K562 (cell line): ENCODE data around the gene ADD1. TPM values are rescaled to one million over a fixed set of nuclear protein-coding genes. Genes with fewer than 3 reads are reported as not detected.

Experiments used
- CHCHD3 ChIP-seq: fragments of 250-450 bp; sonication (Bioruptor Pico); IDR thresholded peaks from 2 replicates; pipeline ENCODE4 v2.1.2; 2022; ENCODE audit warnings: mild to moderate bottlenecking
- CXXC5 ChIP-seq: fragments of 250-450 bp; sonication (Bioruptor Pico); IDR thresholded peaks from 2 replicates; pipeline ENCODE4 v1.8.0; 2022; ENCODE audit warnings: inconsistent platforms, mild to moderate bottlenecking, moderate library complexity
- FOXA3 ChIP-seq, 2 experiments: fragments of 450-650 bp in 1 of 2; sonication (generic) in 1 of 2; formaldehyde crosslinking; IDR thresholded peaks in 1 of 2; conservative IDR thresholded peaks in 1 of 2; 2 replicates each; pipeline versions ENCODE4 v1.4.0 to v1.8.0; 2020 to 2022; ENCODE audit warnings: mild to moderate bottlenecking in 2 of 2, missing genetic modification reagents in 1 of 2
- FOXJ3 ChIP-seq: sonication (generic); formaldehyde crosslinking; IDR thresholded peaks from 2 replicates; pipeline ENCODE4 v1.4.0; 2020; ENCODE audit warnings: mild to moderate bottlenecking, missing genetic modification reagents
- FOXK2 ChIP-seq, 2 experiments: fragments of 450-650 bp; IDR thresholded peaks in 1 of 2; conservative IDR thresholded peaks in 1 of 2; 2 replicates each; pipeline ENCODE4 v1.6.1; 2016; ENCODE audit warnings: low read depth in 2 of 2, mild to moderate bottlenecking in 1 of 2
- GTF2F1 ChIP-seq: IDR thresholded peaks from 2 replicates; pipeline ENCODE4 v1.6.1; 2011; ENCODE audit warnings: low read depth, low read length, improper control_type of control experiment
- HDAC1 ChIP-seq, 2 experiments: fragments of 450-650 bp; IDR thresholded peaks; 2 replicates each; pipeline ENCODE4 v1.6.1; 2016 to 2017; ENCODE audit warnings: inconsistent platforms in 1 of 2, mild to moderate bottlenecking in 1 of 2, moderate library complexity in 1 of 2
- HEY1 ChIP-seq: fragments of 250-450 bp; sonication (Bioruptor Pico); IDR thresholded peaks from 2 replicates; pipeline ENCODE4 v1.5.0; 2020; ENCODE audit warnings: mild to moderate bottlenecking, moderate library complexity, borderline replicate concordance
- HLTF ChIP-seq: fragments of 450-650 bp; IDR thresholded peaks from 2 replicates; pipeline ENCODE4 v1.6.1; 2016
- JUNB ChIP-seq: fragments of 450-650 bp; formaldehyde crosslinking; conservative IDR thresholded peaks from 2 replicates; pipeline ENCODE4 v1.4.0; 2020; ENCODE audit warnings: mild to moderate bottlenecking
- KLF6 ChIP-seq: fragments of 250-450 bp; sonication (Bioruptor Pico); IDR thresholded peaks from 2 replicates; pipeline ENCODE4 v1.4.0; 2020; ENCODE audit warnings: mild to moderate bottlenecking, moderate library complexity, borderline replicate concordance
- LARP7 ChIP-seq: fragments of 450-650 bp; IDR thresholded peaks from 2 replicates; pipeline ENCODE4 v1.6.1; 2016
- PTTG1 ChIP-seq: fragments of 450-650 bp; IDR thresholded peaks from 2 replicates; pipeline ENCODE4 v1.6.1; 2016; ENCODE audit warnings: low read depth, mild to moderate bottlenecking, missing genetic modification characterization, missing compliant biosample characterization
- SP1 ChIP-seq: sonication (generic); formaldehyde crosslinking; IDR thresholded peaks from 2 replicates; pipeline ENCODE4 v1.8.1; 2022; ENCODE audit warnings: mild to moderate bottlenecking, missing genetic modification reagents
- SRSF1 ChIP-seq: fragments of 200-400 bp; formaldehyde crosslinking; IDR thresholded peaks from 2 replicates; pipeline ENCODE4 v1.6.1; 2017; ENCODE audit warnings: mild to moderate bottlenecking, low read depth, low read length, moderate library complexity
- STAG1 ChIP-seq: sonication (generic); formaldehyde crosslinking; IDR thresholded peaks from 2 replicates; pipeline ENCODE4 v1.5.0; 2020; ENCODE audit warnings: missing genetic modification reagents, borderline replicate concordance
- ZNF316 ChIP-seq: fragments of 450-650 bp; IDR thresholded peaks from 2 replicates; pipeline ENCODE4 v1.6.1; 2016
- polyA plus RNA-seq, 8 experiments: library from polyadenylated mRNA; depleted of rRNA in 4 of 8; stranded (reverse) in 5 of 8; unstranded in 3 of 8; fragments of >200 nt; fragmentation: Nextera tagmentation in 2 of 8; fragmentation: Illumina TruSeq in 1 of 8; extraction: Ambion mirVana in 2 of 8; extraction: Trizol in 1 of 8; gene quantifications; 2 replicates each; pipeline versions ENCODE4 v1.2.1 to v1.2.3, GENCODE V29; 2011 to 2014; ENCODE audit warnings: inconsistent platforms in 1 of 8, missing spikeins in 1 of 8
- total RNA-seq, 7 experiments: library from RNA; depleted of rRNA in 6 of 7; stranded (reverse); fragments of >200 nt in 6 of 7; fragmentation: Illumina TruSeq in 2 of 7; extraction: Trizol in 2 of 7; gene quantifications; 2 replicates each; pipeline versions ENCODE4 v1.2.1 to v1.2.3, GENCODE V29; 2011 to 2021; ENCODE audit warnings: low replicate concordance in 1 of 7
- TF ChIP-seq, protein P1 (sequence below): sonication (generic); formaldehyde crosslinking; IDR thresholded peaks from 2 replicates; pipeline ENCODE4 v1.8.1; 2023; ENCODE audit warnings: mild to moderate bottlenecking, missing genetic modification reagents, moderate library complexity
- TF ChIP-seq, protein P2 (sequence below): fragments of 250-450 bp; sonication (Bioruptor Pico); IDR thresholded peaks from 2 replicates; pipeline ENCODE4 v1.6.1; 2021; ENCODE audit warnings: mild to moderate bottlenecking
- TF ChIP-seq, protein P3 (sequence below), 2 experiments: fragments of 250-450 bp in 1 of 2; fragments of 450-650 bp in 1 of 2; sonication (Bioruptor Pico) in 1 of 2; IDR thresholded peaks; 2 replicates each; pipeline versions ENCODE4 v1.6.1 to v1.8.0; 2016 to 2021; ENCODE audit warnings: mild to moderate bottlenecking in 2 of 2, moderate library complexity in 2 of 2, missing compliant biosample characterization in 1 of 2, missing genetic modification characterization in 1 of 2
- TF ChIP-seq, protein P4 (sequence below): sonication (generic); formaldehyde crosslinking; IDR thresholded peaks from 2 replicates; pipeline ENCODE4 v1.8.0; 2022; ENCODE audit warnings: mild to moderate bottlenecking, missing genetic modification reagents
- TF ChIP-seq, protein P5 (sequence below): fragments of 450-650 bp; formaldehyde crosslinking; conservative IDR thresholded peaks from 2 replicates; pipeline ENCODE4 v1.4.0; 2022; ENCODE audit warnings: mild to moderate bottlenecking, missing genetic modification characterization

The ADD1 gene
- total and polyA plus RNA-seq, 9 of the 15 experiments (the other 6 are each of a cell fraction or from before 2014, with no cell fraction given) = 17.5 to 153 (median 74.0) TPM

DNA sequence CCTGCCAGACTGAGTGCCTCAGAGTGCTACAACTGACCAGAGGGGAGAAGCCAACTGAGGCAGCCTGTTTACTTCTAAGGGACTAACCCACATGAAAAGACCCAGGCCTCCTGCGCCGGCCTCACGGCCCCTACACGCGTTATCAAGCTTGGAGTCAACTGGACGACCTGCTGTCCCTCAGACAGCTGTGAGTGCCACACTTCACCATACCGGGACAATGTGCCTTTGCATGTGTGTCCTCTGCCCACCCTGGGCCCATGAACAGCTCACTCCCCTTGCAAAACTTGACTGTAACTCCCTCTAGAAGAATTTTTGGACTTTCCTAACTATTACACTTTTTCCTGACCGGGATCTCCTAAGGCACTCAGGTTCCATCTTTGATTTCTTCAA lies 117.8 kb downstream of the ADD1 start (continued):
- TF ChIP-seq SRSF1 (no peak), PTTG1 (tag) (no peak), STAG1 (no peak), HEY1 (CRISPR knock-in tag) (no peak), HDAC1 (IDR thresholded peaks at IDR 0.05) (peak in 1 of 2 experiments; percentile 40; a peak in 1 of 4 replicates), FOXJ3 (CRISPR knock-in tag) (no peak), LARP7 (no peak), GTF2F1 (no peak), JUNB (CRISPR knock-in tag) (no peak), SP1 (CRISPR knock-in tag) (no peak), KLF6 (CRISPR knock-in tag) (no peak), FOXK2 (conservative IDR thresholded peaks at IDR 0.05 in 1 of 2, IDR thresholded peaks at IDR 0.05 in 1 of 2; ENCODE audit: low read depth in 2 of 2) (no peak; a peak in 1 of 4 replicates), FOXA3 (CRISPR knock-in tag; conservative IDR thresholded peaks at IDR 0.05 in 1 of 2, IDR thresholded peaks at IDR 0.05 in 1 of 2) (no peak), CXXC5 (no peak), ZNF316 (no peak), HLTF (no peak), CHCHD3 (CRISPR knock-in tag) (no peak)
- TF ChIP-seq, protein P1, sequence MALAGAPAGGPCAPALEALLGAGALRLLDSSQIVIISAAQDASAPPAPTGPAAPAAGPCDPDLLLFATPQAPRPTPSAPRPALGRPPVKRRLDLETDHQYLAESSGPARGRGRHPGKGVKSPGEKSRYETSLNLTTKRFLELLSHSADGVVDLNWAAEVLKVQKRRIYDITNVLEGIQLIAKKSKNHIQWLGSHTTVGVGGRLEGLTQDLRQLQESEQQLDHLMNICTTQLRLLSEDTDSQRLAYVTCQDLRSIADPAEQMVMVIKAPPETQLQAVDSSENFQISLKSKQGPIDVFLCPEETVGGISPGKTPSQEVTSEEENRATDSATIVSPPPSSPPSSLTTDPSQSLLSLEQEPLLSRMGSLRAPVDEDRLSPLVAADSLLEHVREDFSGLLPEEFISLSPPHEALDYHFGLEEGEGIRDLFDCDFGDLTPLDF = peak; percentile 26; the same call in 1 of the 2 replicates
- TF ChIP-seq, protein P2, sequence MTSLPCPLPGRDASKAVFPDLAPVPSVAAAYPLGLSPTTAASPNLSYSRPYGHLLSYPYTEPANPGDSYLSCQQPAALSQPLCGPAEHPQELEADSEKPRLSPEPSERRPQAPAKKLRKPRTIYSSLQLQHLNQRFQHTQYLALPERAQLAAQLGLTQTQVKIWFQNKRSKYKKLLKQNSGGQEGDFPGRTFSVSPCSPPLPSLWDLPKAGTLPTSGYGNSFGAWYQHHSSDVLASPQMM = no peak
- TF ChIP-seq, protein P3, sequence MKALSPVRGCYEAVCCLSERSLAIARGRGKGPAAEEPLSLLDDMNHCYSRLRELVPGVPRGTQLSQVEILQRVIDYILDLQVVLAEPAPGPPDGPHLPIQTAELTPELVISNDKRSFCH (CRISPR knock-in tag; IDR thresholded peaks at IDR 0.05) = no peak
- TF ChIP-seq, protein P3 (tag; IDR thresholded peaks at IDR 0.05) = no peak
- TF ChIP-seq, protein P4, sequence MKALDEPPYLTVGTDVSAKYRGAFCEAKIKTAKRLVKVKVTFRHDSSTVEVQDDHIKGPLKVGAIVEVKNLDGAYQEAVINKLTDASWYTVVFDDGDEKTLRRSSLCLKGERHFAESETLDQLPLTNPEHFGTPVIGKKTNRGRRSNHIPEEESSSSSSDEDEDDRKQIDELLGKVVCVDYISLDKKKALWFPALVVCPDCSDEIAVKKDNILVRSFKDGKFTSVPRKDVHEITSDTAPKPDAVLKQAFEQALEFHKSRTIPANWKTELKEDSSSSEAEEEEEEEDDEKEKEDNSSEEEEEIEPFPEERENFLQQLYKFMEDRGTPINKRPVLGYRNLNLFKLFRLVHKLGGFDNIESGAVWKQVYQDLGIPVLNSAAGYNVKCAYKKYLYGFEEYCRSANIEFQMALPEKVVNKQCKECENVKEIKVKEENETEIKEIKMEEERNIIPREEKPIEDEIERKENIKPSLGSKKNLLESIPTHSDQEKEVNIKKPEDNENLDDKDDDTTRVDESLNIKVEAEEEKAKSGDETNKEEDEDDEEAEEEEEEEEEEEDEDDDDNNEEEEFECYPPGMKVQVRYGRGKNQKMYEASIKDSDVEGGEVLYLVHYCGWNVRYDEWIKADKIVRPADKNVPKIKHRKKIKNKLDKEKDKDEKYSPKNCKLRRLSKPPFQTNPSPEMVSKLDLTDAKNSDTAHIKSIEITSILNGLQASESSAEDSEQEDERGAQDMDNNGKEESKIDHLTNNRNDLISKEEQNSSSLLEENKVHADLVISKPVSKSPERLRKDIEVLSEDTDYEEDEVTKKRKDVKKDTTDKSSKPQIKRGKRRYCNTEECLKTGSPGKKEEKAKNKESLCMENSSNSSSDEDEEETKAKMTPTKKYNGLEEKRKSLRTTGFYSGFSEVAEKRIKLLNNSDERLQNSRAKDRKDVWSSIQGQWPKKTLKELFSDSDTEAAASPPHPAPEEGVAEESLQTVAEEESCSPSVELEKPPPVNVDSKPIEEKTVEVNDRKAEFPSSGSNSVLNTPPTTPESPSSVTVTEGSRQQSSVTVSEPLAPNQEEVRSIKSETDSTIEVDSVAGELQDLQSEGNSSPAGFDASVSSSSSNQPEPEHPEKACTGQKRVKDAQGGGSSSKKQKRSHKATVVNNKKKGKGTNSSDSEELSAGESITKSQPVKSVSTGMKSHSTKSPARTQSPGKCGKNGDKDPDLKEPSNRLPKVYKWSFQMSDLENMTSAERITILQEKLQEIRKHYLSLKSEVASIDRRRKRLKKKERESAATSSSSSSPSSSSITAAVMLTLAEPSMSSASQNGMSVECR = no peak
- TF ChIP-seq, protein P5, sequence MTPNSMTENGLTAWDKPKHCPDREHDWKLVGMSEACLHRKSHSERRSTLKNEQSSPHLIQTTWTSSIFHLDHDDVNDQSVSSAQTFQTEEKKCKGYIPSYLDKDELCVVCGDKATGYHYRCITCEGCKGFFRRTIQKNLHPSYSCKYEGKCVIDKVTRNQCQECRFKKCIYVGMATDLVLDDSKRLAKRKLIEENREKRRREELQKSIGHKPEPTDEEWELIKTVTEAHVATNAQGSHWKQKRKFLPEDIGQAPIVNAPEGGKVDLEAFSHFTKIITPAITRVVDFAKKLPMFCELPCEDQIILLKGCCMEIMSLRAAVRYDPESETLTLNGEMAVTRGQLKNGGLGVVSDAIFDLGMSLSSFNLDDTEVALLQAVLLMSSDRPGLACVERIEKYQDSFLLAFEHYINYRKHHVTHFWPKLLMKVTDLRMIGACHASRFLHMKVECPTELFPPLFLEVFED (CRISPR knock-in tag) = no peak
